Esophagus muscularis mucosa (tissue), 3 donors: ENCODE results near the gene IGLL5.

Source experiments
- POLR2AphosphoS5 ChIP-seq, 2 donors: sonication (generic); formaldehyde crosslinking; IDR thresholded peaks; one replicate each; pipeline ENCODE4 v1.6.1; 2017; ENCODE audit warnings: antibody characterized with exemption in 2 of 2
- TF ChIP-seq, protein P1 (sequence below), 3 experiments: fragments of 200-600 bp in 2 of 3; fragments of 450-650 bp in 1 of 3; sonication (generic) in 2 of 3; IDR thresholded peaks; one replicate each; pipeline ENCODE4 v1.5.1; 2017 to 2019; ENCODE audit warnings: antibody characterized with exemption in 3 of 3, mild to moderate bottlenecking in 2 of 3, moderate library complexity in 1 of 3

DNA sequence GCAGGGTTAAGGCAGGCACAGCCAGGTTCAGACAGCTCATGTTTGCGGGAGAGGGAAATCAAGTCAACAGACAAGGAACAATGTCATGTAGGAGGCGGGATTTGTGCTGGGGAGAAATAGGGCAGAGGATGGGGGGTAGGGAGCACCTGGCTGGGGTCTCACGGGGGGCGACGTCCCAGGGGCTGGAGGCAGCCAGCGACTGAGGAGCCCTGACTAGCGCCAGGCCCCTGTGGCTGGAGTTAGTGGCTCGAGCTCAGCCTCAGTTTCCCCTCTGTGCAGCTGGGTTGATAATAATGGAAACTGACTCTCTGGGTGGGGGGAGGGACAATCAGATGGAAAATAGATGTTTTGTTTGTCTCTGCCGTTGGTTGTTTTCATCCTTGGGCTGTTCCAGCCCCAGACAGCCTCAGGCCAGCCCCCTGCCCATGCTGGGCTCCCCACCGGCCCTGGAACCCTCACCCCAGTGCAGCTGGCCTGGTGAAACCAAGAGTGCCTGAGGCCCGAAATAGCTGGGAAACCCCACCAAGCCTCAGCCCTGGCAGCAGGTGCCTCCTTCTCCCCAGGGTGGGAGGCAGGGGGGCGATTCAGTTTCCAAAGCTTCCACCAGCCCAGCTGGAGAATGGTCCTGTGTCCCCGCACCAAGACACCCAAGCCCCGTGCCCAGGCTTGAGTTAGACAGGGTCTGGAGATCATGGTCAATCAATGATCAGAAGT is 44.1 kb downstream of the IGLL5 start:
- TF ChIP-seq, protein P1, sequence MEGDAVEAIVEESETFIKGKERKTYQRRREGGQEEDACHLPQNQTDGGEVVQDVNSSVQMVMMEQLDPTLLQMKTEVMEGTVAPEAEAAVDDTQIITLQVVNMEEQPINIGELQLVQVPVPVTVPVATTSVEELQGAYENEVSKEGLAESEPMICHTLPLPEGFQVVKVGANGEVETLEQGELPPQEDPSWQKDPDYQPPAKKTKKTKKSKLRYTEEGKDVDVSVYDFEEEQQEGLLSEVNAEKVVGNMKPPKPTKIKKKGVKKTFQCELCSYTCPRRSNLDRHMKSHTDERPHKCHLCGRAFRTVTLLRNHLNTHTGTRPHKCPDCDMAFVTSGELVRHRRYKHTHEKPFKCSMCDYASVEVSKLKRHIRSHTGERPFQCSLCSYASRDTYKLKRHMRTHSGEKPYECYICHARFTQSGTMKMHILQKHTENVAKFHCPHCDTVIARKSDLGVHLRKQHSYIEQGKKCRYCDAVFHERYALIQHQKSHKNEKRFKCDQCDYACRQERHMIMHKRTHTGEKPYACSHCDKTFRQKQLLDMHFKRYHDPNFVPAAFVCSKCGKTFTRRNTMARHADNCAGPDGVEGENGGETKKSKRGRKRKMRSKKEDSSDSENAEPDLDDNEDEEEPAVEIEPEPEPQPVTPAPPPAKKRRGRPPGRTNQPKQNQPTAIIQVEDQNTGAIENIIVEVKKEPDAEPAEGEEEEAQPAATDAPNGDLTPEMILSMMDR (IDR thresholded peaks at IDR 0.05): no peak
- no peak for TF ChIP-seq POLR2AphosphoS5 (IDR thresholded peaks at IDR 0.05)
